Trophoblast cell (in vitro differentiated cells and primary cell): ENCODE data around the gene IMMP2L.

ENCODE experiments used
- DNase-seq, 2 donors: peaks; one replicate each; pipeline ENCODE4 v3.0.0-alpha.2; 2016
- H2AFZ ChIP-seq: 2 replicates; pipeline ENCODE4 v1.6.1; 2013; ENCODE audit warnings: low read length, moderate library complexity, mild to moderate bottlenecking; ENCODE audit not compliant: insufficient read depth, poor library complexity
- H2AK5ac ChIP-seq: 2 replicates; pipeline ENCODE4 v1.6.1; 2013; ENCODE audit warnings: mild to moderate bottlenecking, low read length
- H2BK120ac ChIP-seq: 2 replicates; pipeline ENCODE4 v1.6.1; 2013; ENCODE audit warnings: low read length, mild to moderate bottlenecking, moderate library complexity; ENCODE audit not compliant: insufficient read depth, poor library complexity
- H2BK12ac ChIP-seq: 2 replicates; pipeline ENCODE4 v1.6.1; 2013; ENCODE audit warnings: mild to moderate bottlenecking, low read length, moderate library complexity
- H2BK5ac ChIP-seq: 2 replicates; pipeline ENCODE4 v1.6.1; 2013; ENCODE audit warnings: low read length, low read depth, moderate library complexity, mild to moderate bottlenecking; ENCODE audit not compliant: poor library complexity
- H3K14ac ChIP-seq: 2 replicates; pipeline ENCODE4 v1.6.1; 2013; ENCODE audit warnings: mild to moderate bottlenecking, low read length
- H3K18ac ChIP-seq: 2 replicates; pipeline ENCODE4 v1.6.1; 2013; ENCODE audit warnings: mild to moderate bottlenecking, low read length
- H3K23ac ChIP-seq: 2 replicates; pipeline ENCODE4 v1.6.1; 2013; ENCODE audit warnings: low read length
- H3K27ac ChIP-seq: 2 replicates; pipeline ENCODE4 v1.5.1; 2013; ENCODE audit warnings: low read depth, mild to moderate bottlenecking, inconsistent platforms, low read length, moderate library complexity
- H3K27me3 ChIP-seq: 2 replicates; pipeline ENCODE4 v1.6.1; 2013; ENCODE audit warnings: inconsistent platforms, mild to moderate bottlenecking, low read length, moderate library complexity; ENCODE audit not compliant: insufficient read depth
- H3K36me3 ChIP-seq, 2 experiments: 1 replicate in 1 of 2; 2 replicates in 1 of 2; pipeline ENCODE4 v1.6.1; 2013; ENCODE audit warnings: low read length in 2 of 2, mild to moderate bottlenecking in 2 of 2, moderate library complexity in 1 of 2; ENCODE audit not compliant: insufficient read depth in 2 of 2, control insufficient read depth in 1 of 2
- H3K4ac ChIP-seq: 2 replicates; pipeline ENCODE4 v1.6.1; 2013; ENCODE audit warnings: low read depth, mild to moderate bottlenecking, low read length, moderate library complexity
- H3K4me1 ChIP-seq, 2 experiments: 1 replicate in 1 of 2; 2 replicates in 1 of 2; pipeline ENCODE4 v1.6.1; 2013; ENCODE audit warnings: low read length in 2 of 2, mild to moderate bottlenecking in 2 of 2, moderate library complexity in 1 of 2; ENCODE audit not compliant: insufficient read depth in 2 of 2, control insufficient read depth in 1 of 2
- H3K4me2 ChIP-seq: 2 replicates; pipeline ENCODE4 v1.6.1; 2013; ENCODE audit warnings: inconsistent platforms, mild to moderate bottlenecking, low read length, moderate library complexity
- H3K4me3 ChIP-seq: 2 replicates; pipeline ENCODE4 v1.5.1; 2013; ENCODE audit warnings: mild to moderate bottlenecking, low read depth, low read length, inconsistent platforms
- H3K79me1 ChIP-seq: one replicate; pipeline ENCODE4 v1.6.1; 2013; ENCODE audit warnings: low read length
- H3K79me2 ChIP-seq: 2 replicates; pipeline ENCODE4 v1.6.1; 2013; ENCODE audit warnings: low read length, mild to moderate bottlenecking; ENCODE audit not compliant: control insufficient read depth, insufficient read depth, poor library complexity
- H3K9ac ChIP-seq: 2 replicates; pipeline ENCODE4 v1.6.1; 2013; ENCODE audit warnings: mild to moderate bottlenecking, low read length
- H3K9me3 ChIP-seq: 2 replicates; pipeline ENCODE4 v1.6.1; 2013; ENCODE audit warnings: low read depth, mild to moderate bottlenecking, control low read depth, inconsistent platforms, low read length; ENCODE audit not compliant: insufficient read depth
- H4K12ac ChIP-seq: 2 replicates; pipeline ENCODE4 v1.6.1; 2013; ENCODE audit warnings: low read depth, mild to moderate bottlenecking, low read length, moderate library complexity
- H4K8ac ChIP-seq: 2 replicates; pipeline ENCODE4 v1.6.1; 2013; ENCODE audit warnings: low read depth, mild to moderate bottlenecking, low read length, moderate library complexity
- H4K91ac ChIP-seq: one replicate; pipeline ENCODE4 v1.6.1; 2013; ENCODE audit warnings: low read depth, mild to moderate bottlenecking, low read length, moderate library complexity
- WGBS: extraction: QIAGEN DNeasy Blood & Tissue Kit; methylation state at CpG from one replicate; pipeline ENCODE4 v1.1.7; 2013; ENCODE audit warnings: missing lambda C conversion rate; ENCODE audit not compliant: insufficient read length, insufficient coverage; ENCODE audit errors: extremely low coverage; 5-methylcytosine and 5-hydroxymethylcytosine counted together

IMMP2L gene

GRCh38 chr7:111050875-111051416, 511.3 kb downstream of the IMMP2L start:
- Histone ChIP-seq H3K4ac (no peak overlapping the region), H2AK5ac (no peak overlapping the region), H3K23ac (no peak overlapping the region), H3K4me2 (no peak overlapping the region), H3K27ac (no peak overlapping the region), H3K79me2 (no peaks in the 10 kb centered on the region), H3K14ac (no peak overlapping the region), H2BK120ac (no peak overlapping the region), H3K18ac (no peak overlapping the region), H3K4me3 (no peak overlapping the region), H3K4me1 (no peaks in the 10 kb centered on the region), H2BK12ac (no peak overlapping the region), H3K79me1 (no peaks in the 10 kb centered on the region), H3K27me3 (no peaks in the 10 kb centered on the region), H3K36me3 (no peaks in the 10 kb centered on the region), H4K8ac (no peak overlapping the region), H2AFZ (no peak overlapping the region), H2BK5ac (no peak overlapping the region), H4K12ac (no peak overlapping the region), H3K9ac (no peak overlapping the region), H3K9me3 (no peaks in the 10 kb centered on the region), H4K91ac (no peak overlapping the region)
- no peak for DNase-seq
- no CpG with 5 or more reads among the region's 2 CpGs for WGBS

- Histone ChIP-seq H3K9ac (no peak overlapping the region), H3K4me1 (no peaks in the 10 kb centered on the region), H3K36me3 (no peaks in the 10 kb centered on the region), H2BK5ac (no peak overlapping the region), H3K23ac (no peak overlapping the region), H2AFZ (no peak overlapping the region), H4K12ac (no peak overlapping the region), H2BK120ac (no peak overlapping the region), H2BK12ac (no peak overlapping the region), H3K4me2 (no peak overlapping the region), H3K27ac (no peak overlapping the region), H3K27me3 (no peaks in the 10 kb centered on the region), H3K9me3 (no peaks in the 10 kb centered on the region), H3K14ac (no peak overlapping the region), H3K79me1 (no peaks in the 10 kb centered on the region), H3K4me3 (no peak overlapping the region), H3K18ac (no peak overlapping the region), H4K8ac (no peak overlapping the region), H2AK5ac (no peak overlapping the region), H3K79me2 (no peaks in the 10 kb centered on the region), H4K91ac (no peak overlapping the region), H3K4ac (no peak overlapping the region)
- DNase-seq, result no peak
- no CpG with 5 or more reads among the region's 7 CpGs for WGBS
Measured at GRCh38 chr7:111049971-111050680, 512.2 kb downstream of the IMMP2L start.

GRCh38 chr7:111047595-111047994, 514.7 kb downstream of the IMMP2L start:
- no peak overlapping the region for H3K18ac ChIP-seq
- H3K4me2 ChIP-seq, result no peak overlapping the region
- H3K79me2 ChIP-seq, result no peaks in the 10 kb centered on the region
- no peaks in the 10 kb centered on the region for H3K36me3 ChIP-seq
- H3K9ac ChIP-seq, result no peak overlapping the region
- no peak overlapping the region for H2BK120ac ChIP-seq
- H3K79me1 ChIP-seq, result no peaks in the 10 kb centered on the region
- H4K12ac ChIP-seq, result no peak overlapping the region
- H3K23ac ChIP-seq, result no peak overlapping the region
- no peak overlapping the region for H2BK12ac ChIP-seq
- no peaks in the 10 kb centered on the region for H3K4me1 ChIP-seq
- no peak overlapping the region for H4K8ac ChIP-seq
- no CpG with 5 or more reads among the region's 4 CpGs for WGBS
- no peak overlapping the region for H2AFZ ChIP-seq
- no peak overlapping the region for H3K4me3 ChIP-seq
- no peak overlapping the region for H2AK5ac ChIP-seq
- no peak overlapping the region for H3K14ac ChIP-seq
- no peak overlapping the region for H4K91ac ChIP-seq
- H3K27me3 ChIP-seq, result no peaks in the 10 kb centered on the region
- no peak for DNase-seq
- no peaks in the 10 kb centered on the region for H3K9me3 ChIP-seq
- H2BK5ac ChIP-seq, result no peak overlapping the region
- no peak overlapping the region for H3K27ac ChIP-seq
- H3K4ac ChIP-seq, result no peak overlapping the region

- H3K4me1 ChIP-seq, result no peaks in the 10 kb centered on the region
- DNase-seq, result no peak
- no peak overlapping the region for H4K8ac ChIP-seq
Measured at GRCh38 chr7:111045449-111045848, 516.8 kb downstream of the IMMP2L start.

More at GRCh38 chr7:111045449-111045848, 516.8 kb downstream of the IMMP2L start:
- Histone ChIP-seq H4K91ac (no peak overlapping the region), H3K27me3 (no peaks in the 10 kb centered on the region), H2AK5ac (no peak overlapping the region), H3K4me3 (no peak overlapping the region), H3K18ac (no peak overlapping the region), H4K12ac (no peak overlapping the region), H3K79me2 (no peaks in the 10 kb centered on the region), H2BK5ac (no peak overlapping the region), H2AFZ (no peak overlapping the region), H3K4me2 (no peak overlapping the region), H3K36me3 (no peaks in the 10 kb centered on the region), H2BK12ac (no peak overlapping the region), H2BK120ac (no peak overlapping the region), H3K14ac (no peak overlapping the region), H3K27ac (no peak overlapping the region), H3K9me3 (no peaks in the 10 kb centered on the region), H3K4ac (no peak overlapping the region), H3K79me1 (no peaks in the 10 kb centered on the region), H3K23ac (no peak overlapping the region), H3K9ac (no peak overlapping the region)
